K562 (cell line): ENCODE measurements around the gene TMEM45A.

Experiments used
- HCFC1 ChIP-seq: IDR thresholded peaks from 2 replicates; pipeline ENCODE4 v1.6.1; 2012; ENCODE audit warnings: low read depth, low read length, improper control_type of control experiment
- SMC3 ChIP-seq: conservative IDR thresholded peaks from 2 replicates; pipeline ENCODE4 v1.6.1; 2011; ENCODE audit warnings: low read depth, low read length, improper control_type of control experiment; ENCODE audit not compliant: insufficient read depth

DNA sequence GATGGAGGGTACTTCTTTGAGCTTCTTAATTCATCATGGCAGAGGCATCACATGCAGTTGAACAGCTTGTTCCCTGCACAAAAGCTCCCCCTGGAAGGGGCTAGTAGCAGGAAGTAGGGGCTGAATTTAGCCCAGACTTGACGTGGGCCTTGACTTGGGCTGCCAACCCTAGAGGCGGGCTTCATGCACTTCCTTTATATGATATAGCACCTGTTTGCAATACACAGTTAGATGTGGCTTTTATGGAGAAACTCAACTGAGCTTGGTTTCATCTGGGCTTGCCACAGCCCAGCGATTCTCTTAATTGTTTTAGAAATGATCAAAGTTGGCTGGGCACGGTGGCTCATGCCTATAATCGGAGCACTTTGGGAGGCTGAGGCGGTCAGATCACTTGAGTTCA, 83.3 kb downstream of the TMEM45A start:
- TF ChIP-seq HCFC1 (no peak), SMC3 (no peak)
